NT2/D1 (cell line): ENCODE data around the gene ZNF777.

Source experiments
- YY1 ChIP-seq: IDR thresholded peaks from 2 replicates; pipeline ENCODE4 v1.6.1; 2011; ENCODE audit not compliant: insufficient read length, insufficient read depth
- ZNF274 ChIP-seq: IDR thresholded peaks from 2 replicates; pipeline ENCODE4 v1.6.1; 2011; ENCODE audit warnings: mild to moderate bottlenecking, low read depth, low read length

- TF ChIP-seq ZNF274 (no peak), YY1 (no peak)
These were observed 1.7 kb downstream of the ZNF777 start for GRCh38 chr7:149459201-149459539.
